Upper lobe of left lung (tissue), 6 donors: Measurements from ENCODE around the gene HOXB2. TPM values are rescaled to one million over a fixed set of nuclear protein-coding genes. Genes with fewer than 3 reads are reported as not detected.
A peak's percentile ranks its signal among the peaks of the same experiment; 100 is the strongest.

Experiments
- ATAC-seq, 2 donors: fragments of 200-7000 bp; cut with Tn5 transposase; one replicate each; pipeline ENCODE4 v1.9.1; 2022; ENCODE audit warnings: mild to moderate bottlenecking in 2 of 2, moderate library complexity in 2 of 2; ENCODE audit not compliant: low FRiP score in 2 of 2
- DNase-seq, 2 donors: peaks; one replicate each; pipeline ENCODE4 v3.0.0-alpha.2; 2019 to 2020
- H3K27ac ChIP-seq, 4 donors: fragments of 200-600 bp; sonication (generic); one replicate each; pipeline ENCODE4 v1.5.1; 2016 to 2019
- H3K27me3 ChIP-seq, 4 donors: fragments of 200-600 bp; sonication (generic); one replicate each; pipeline ENCODE4 v1.5.1; 2017 to 2019
- H3K36me3 ChIP-seq, 4 donors: fragments of 200-600 bp; sonication (generic); one replicate each; pipeline ENCODE4 v1.5.1; 2016 to 2019
- H3K4me1 ChIP-seq, 4 donors: fragments of 200-600 bp; sonication (generic); one replicate each; pipeline ENCODE4 v1.5.1; 2018 to 2019
- H3K4me3 ChIP-seq, 4 donors: fragments of 200-600 bp; sonication (generic); one replicate each; pipeline ENCODE4 v1.5.1; 2017 to 2019; ENCODE audit warnings: mild to moderate bottlenecking in 2 of 4, moderate library complexity in 1 of 4
- H3K9me3 ChIP-seq, 4 donors: fragments of 200-600 bp; sonication (generic); one replicate each; pipeline ENCODE4 v1.5.1; 2018 to 2019
- CTCF ChIP-seq, 6 experiments: fragments of 450-650 bp in 4 of 6; fragments of 200-600 bp in 2 of 6; sonication (generic) in 2 of 6; IDR thresholded peaks; one replicate each; pipeline ENCODE4 v1.5.1; 2016 to 2019; ENCODE audit warnings: antibody characterized with exemption in 6 of 6
- EP300 ChIP-seq, 4 donors: sonication (generic); formaldehyde crosslinking; IDR thresholded peaks; one replicate each; pipeline ENCODE4 v1.5.1; 2017; ENCODE audit warnings: antibody characterized with exemption in 4 of 4, control low read depth in 2 of 4
- POLR2A ChIP-seq, 4 donors: fragments of 450-650 bp; IDR thresholded peaks; one replicate each; pipeline ENCODE4 v1.5.1; 2016 to 2017; ENCODE audit warnings: antibody characterized with exemption in 4 of 4, mild to moderate bottlenecking in 2 of 4
- POLR2AphosphoS5 ChIP-seq, 2 donors: sonication (generic); formaldehyde crosslinking; IDR thresholded peaks; one replicate each; pipeline ENCODE4 v1.5.1; 2017; ENCODE audit warnings: antibody characterized with exemption in 2 of 2
- WGBS, 2 donors: methylation state at CpG; one replicate each; pipeline ENCODE4 v1.1.5; 2017 to 2018; 5-methylcytosine and 5-hydroxymethylcytosine counted together
- total RNA-seq, 6 donors: library from RNA; depleted of rRNA in 4 of 6; stranded (reverse); fragments of >200 nt in 4 of 6; gene quantifications; one replicate each; pipeline versions ENCODE4 v1.1.0 to v1.2.1, GENCODE V29; 2016 to 2021
- donor health status: DM: no; HTN: no; CAD: no; lungs with moderate emphysema.
- donor health status: DM: no; HTN: yes; CAD: no; lungs with severe emphysema.

HOXB2 gene
- total RNA-seq, 6 donors from 2014 or later = 1.4 to 16.1 (median 7.4) TPM

- 30 to 58% methylated on average over 19 of the region's 19 CpGs for WGBS, 2 donors
- peaks cover 2 to 17% (median 7%) of the 10 kb centered on the region in 4 donors for H3K4me1 ChIP-seq
- peaks cover 0 to 29% (median 13%) of the 10 kb centered on the region in 4 donors for H3K27me3 ChIP-seq
- H3K27ac ChIP-seq = peak overlapping the region; percentile 64 to 86 (median 76)
- no peaks in the 10 kb centered on the region for H3K36me3 ChIP-seq
- no peak overlapping the region for H3K4me3 ChIP-seq
- no peaks in the 10 kb centered on the region for H3K9me3 ChIP-seq
- TF ChIP-seq EP300 (IDR thresholded peaks at IDR 0.05) = no peak
- TF ChIP-seq POLR2AphosphoS5 (IDR thresholded peaks at IDR 0.05) = no peak
- TF ChIP-seq POLR2A (IDR thresholded peaks at IDR 0.05) = no peak
- TF ChIP-seq CTCF (IDR thresholded peaks at IDR 0.05) = no peak
- DNase-seq (no peak), ATAC-seq (no peak)
Measured at GRCh38 chr17:48551214-48551555, 6.3 kb upstream of the HOXB2 start.

DNA sequence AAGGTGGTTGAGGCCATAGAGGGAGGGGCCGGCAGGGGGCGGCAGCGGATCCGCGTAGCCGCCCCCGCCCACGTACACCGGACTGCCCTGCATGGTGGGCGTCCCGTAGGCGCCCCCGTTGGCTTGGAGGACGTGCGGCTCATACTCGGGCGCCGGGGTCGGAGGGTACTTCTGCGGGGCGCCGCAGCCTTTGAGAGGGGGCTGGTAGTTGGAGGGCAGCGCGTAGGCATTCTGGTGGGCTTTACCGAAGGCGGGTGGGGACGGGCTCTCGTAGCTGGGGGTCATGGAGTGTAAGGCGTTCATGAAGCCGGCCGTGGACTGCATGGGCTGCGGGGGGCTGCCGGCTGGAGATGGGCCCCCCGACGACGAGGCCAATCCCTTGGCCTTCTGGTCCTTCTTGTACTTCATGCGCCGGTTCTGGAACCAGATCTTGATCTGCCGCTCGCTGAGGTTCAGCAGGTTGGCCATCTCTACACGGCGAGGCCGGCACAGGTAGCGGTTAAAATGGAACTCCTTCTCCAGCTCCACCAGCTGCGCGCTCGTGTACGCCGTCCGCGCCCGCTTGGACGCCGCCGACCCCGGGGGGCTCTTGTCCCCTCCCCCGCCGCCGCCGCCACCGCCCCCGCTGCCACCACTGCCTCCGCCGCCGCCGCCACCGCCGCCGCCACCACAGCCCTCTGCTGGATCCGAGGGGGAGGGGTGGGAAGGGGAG lies 5.7 kb upstream of the HOXB2 start:
- Histone ChIP-seq H3K27me3 (peaks cover 0 to 28% (median 10%) of the 10 kb centered on the region in 4 donors), H3K9me3 (no peaks in the 10 kb centered on the region), H3K4me3 (no peak overlapping the region), H3K36me3 (no peaks in the 10 kb centered on the region), H3K4me1 (peaks cover 3 to 14% (median 7%) of the 10 kb centered on the region in 4 donors), H3K27ac (peak overlapping the region; percentile 64 to 86 (median 76))
- ATAC-seq (no peak), DNase-seq (peak in 1 of 2 donors; percentile 86)
- TF ChIP-seq POLR2AphosphoS5 (IDR thresholded peaks at IDR 0.05) (no peak), CTCF (IDR thresholded peaks at IDR 0.05) (no peak), POLR2A (IDR thresholded peaks at IDR 0.05) (no peak), EP300 (IDR thresholded peaks at IDR 0.05) (no peak)
- WGBS, 2 donors = 47 to 64% methylated on average over 18 to 60 of the region's 70 CpGs

DNA sequence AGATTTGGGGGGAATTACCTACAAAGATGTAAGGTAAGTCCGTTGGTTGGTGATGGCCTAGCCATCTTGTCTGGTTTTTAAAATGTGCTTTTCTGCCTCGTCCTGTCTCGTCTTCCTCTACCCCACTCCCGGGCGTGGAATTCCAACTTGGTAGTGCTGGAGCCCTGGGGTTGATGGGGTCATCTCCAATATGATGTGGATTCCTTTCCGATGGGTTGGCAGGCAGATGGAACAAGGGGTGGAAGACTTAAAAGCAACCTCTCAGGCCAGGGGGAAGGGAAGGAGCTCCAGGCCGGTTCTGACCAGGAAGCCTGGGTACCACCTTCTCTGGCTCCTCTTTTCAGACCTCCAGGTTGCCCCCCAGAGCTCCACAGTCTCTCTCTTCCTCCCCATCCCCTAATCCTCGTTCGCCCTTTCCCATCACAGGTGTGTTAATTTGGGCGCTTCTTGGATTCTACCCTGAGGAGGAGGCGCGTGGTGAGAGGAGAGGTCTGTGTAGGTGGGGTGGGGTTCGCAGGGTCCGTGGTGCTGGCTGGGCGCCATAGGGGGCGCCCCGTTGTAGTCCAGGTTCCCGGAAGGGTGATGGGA lies 5.1 kb upstream of the HOXB2 start:
- 57 to 69% methylated on average over 17 to 18 of the region's 18 CpGs for WGBS, 2 donors
- Histone ChIP-seq H3K36me3 (no peaks in the 10 kb centered on the region), H3K9me3 (no peaks in the 10 kb centered on the region), H3K27me3 (peaks cover 0 to 23% (median 11%) of the 10 kb centered on the region in 4 donors), H3K27ac (peak overlapping the region; percentile 64 to 86 (median 76)), H3K4me3 (no peak overlapping the region), H3K4me1 (peaks cover 6 to 14% (median 9%) of the 10 kb centered on the region in 4 donors)
- DNase-seq (no peak), ATAC-seq (no peak)
- no peak for TF ChIP-seq POLR2AphosphoS5 (IDR thresholded peaks at IDR 0.05)
- no peak for TF ChIP-seq CTCF (IDR thresholded peaks at IDR 0.05)
- TF ChIP-seq POLR2A (IDR thresholded peaks at IDR 0.05) = no peak
- TF ChIP-seq EP300 (IDR thresholded peaks at IDR 0.05) = no peak

GRCh38 chr17:48549281-48549630 lies 4.3 kb upstream of the HOXB2 start:
- Histone ChIP-seq H3K27me3 (peaks cover 0 to 20% (median 9%) of the 10 kb centered on the region in 4 donors), H3K36me3 (no peaks in the 10 kb centered on the region), H3K4me1 (peaks cover 10 to 22% (median 12%) of the 10 kb centered on the region in 4 donors), H3K27ac (peak overlapping the region in 3 of 4 donors; percentile 19 to 86 (median 69)), H3K9me3 (no peaks in the 10 kb centered on the region), H3K4me3 (no peak overlapping the region)
- 62 to 66% methylated on average over 3 of the region's 3 CpGs for WGBS, 2 donors
- no peak for TF ChIP-seq CTCF (IDR thresholded peaks at IDR 0.05)
- no peak for TF ChIP-seq POLR2A (IDR thresholded peaks at IDR 0.05)
- TF ChIP-seq EP300 (IDR thresholded peaks at IDR 0.05) = no peak
- TF ChIP-seq POLR2AphosphoS5 (IDR thresholded peaks at IDR 0.05) = no peak
- DNase-seq (no peak), ATAC-seq (no peak)
